NCI-H2227 treated with DMSO at 0.1 percent for 48 hours (cell line): Measurements from ENCODE around the gene RSBN1L.
"Not testable (repeated sequence)": the region's sequence is repeated elsewhere in the genome, so short reads cannot be mapped to it uniquely, and the experiment has no call there.

Source experiments
- DNase-seq: peaks from one replicate; lab custom pipeline; 2025; lab: John Stamatoyannopoulos, UW

Gene RSBN1L

GRCh38 chr7:77770316-77770715 is 74.1 kb downstream of the RSBN1L start:
- no peak for DNase-seq

- DNase-seq = no peak
Observed at GRCh38 chr7:77771901-77772300, 75.6 kb downstream of the RSBN1L start.

- DNase-seq = no peak
Observed at GRCh38 chr7:77778535-77778934, 82.3 kb downstream of the RSBN1L start.

- DNase-seq = no peak
Observed at GRCh38 chr7:77782383-77782782, 86.1 kb downstream of the RSBN1L start.

- no peak for DNase-seq
Observed at GRCh38 chr7:77783111-77783510, 86.9 kb downstream of the RSBN1L start.

- no peak for DNase-seq
Observed at GRCh38 chr7:77783545-77783944, 87.3 kb downstream of the RSBN1L start.

- not testable (repeated sequence) for DNase-seq
Observed at GRCh38 chr7:77784426-77784825, 88.2 kb downstream of the RSBN1L start.

GRCh38 chr7:77786018-77786417 is 89.8 kb downstream of the RSBN1L start:
- no peak for DNase-seq

- DNase-seq = no peak
Observed at GRCh38 chr7:77786741-77787140, 90.5 kb downstream of the RSBN1L start.

- no peak for DNase-seq
Observed at GRCh38 chr7:77788327-77788902, 92.2 kb downstream of the RSBN1L start.

- DNase-seq = peak; percentile 49
Observed at GRCh38 chr7:77791336-77791735, 95.1 kb downstream of the RSBN1L start.

- DNase-seq = no peak
Observed at GRCh38 chr7:77791956-77792355, 95.7 kb downstream of the RSBN1L start.

- DNase-seq = no peak
Observed at GRCh38 chr7:77794000-77794399, 97.7 kb downstream of the RSBN1L start.

- DNase-seq = no peak
Observed at GRCh38 chr7:77796109-77796508, 99.8 kb downstream of the RSBN1L start.

GRCh38 chr7:77796960-77797359 is 100.7 kb downstream of the RSBN1L start:
- DNase-seq = no peak

- DNase-seq = no peak
Observed at GRCh38 chr7:77797734-77798393, 101.6 kb downstream of the RSBN1L start.

- peak; percentile 99 for DNase-seq
Observed at GRCh38 chr7:77798394-77799077, 102.3 kb downstream of the RSBN1L start, which contains the start of the genes PHTF2 and TMEM60. Gene PHTF2 (plus strand): TSS chr7:77798773. Gene TMEM60 (minus strand): TSS chr7:77798434. CDS start chr7:77794373, 4,061 bp downstream.

GRCh38 chr7:77799078-77799964 is 103.1 kb downstream of the RSBN1L start:
- peak; percentile 48 for DNase-seq

- peak; percentile 12 for DNase-seq
Observed at GRCh38 chr7:77800158-77800557, 103.9 kb downstream of the RSBN1L start.

- DNase-seq = no peak
Observed at GRCh38 chr7:77800730-77801129, 104.5 kb downstream of the RSBN1L start.

GRCh38 chr7:77802557-77803405 is 106.5 kb downstream of the RSBN1L start:
- no peak for DNase-seq
